ENCODE results near the gene HEBP1.
A peak's percentile ranks its signal among the peaks of the same experiment; 100 is the strongest.

The HEBP1 gene

DNA sequence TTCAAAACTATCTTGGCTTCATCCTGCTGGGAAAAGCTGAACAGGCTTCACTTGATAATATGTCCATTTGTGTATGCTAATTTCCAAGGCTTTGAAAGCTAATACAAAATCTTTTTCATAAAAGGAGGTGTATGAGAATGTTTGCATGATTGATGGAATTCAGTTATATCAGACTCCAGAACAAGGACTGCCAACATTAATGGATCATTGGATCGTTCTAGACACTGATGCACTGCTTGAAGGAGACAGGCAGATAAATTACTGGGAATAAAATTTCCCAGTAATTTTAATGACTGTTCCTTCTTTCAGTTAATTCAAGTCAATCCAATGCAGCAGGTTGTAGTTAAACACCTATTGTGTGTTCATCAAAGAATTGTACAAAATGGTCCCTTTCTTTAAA is 48.6 kb downstream of the HEBP1 start:
- DNase-seq (ENCODE audit: low spot score), result no peak

DNA sequence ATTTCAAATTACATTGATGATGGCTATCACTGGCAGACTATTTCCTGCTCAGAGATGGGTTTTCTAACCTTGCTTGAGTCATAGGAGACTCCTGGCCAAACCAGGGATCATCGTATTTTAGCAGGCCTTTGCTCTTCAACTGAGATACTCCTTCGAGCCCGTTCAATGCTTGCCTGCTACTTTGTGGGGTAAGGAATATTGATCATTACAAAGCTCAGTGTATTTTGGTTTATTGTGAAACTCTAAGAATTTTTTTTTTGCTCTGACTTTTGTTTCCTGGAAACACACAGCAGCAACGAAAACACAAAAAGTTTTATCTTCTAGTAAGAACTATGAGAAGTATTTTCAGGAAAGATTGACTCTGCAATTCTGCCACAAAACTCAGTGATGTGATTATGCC is 52.2 kb downstream of the HEBP1 start:
- no peak for DNase-seq (ENCODE audit: low spot score)

DNA sequence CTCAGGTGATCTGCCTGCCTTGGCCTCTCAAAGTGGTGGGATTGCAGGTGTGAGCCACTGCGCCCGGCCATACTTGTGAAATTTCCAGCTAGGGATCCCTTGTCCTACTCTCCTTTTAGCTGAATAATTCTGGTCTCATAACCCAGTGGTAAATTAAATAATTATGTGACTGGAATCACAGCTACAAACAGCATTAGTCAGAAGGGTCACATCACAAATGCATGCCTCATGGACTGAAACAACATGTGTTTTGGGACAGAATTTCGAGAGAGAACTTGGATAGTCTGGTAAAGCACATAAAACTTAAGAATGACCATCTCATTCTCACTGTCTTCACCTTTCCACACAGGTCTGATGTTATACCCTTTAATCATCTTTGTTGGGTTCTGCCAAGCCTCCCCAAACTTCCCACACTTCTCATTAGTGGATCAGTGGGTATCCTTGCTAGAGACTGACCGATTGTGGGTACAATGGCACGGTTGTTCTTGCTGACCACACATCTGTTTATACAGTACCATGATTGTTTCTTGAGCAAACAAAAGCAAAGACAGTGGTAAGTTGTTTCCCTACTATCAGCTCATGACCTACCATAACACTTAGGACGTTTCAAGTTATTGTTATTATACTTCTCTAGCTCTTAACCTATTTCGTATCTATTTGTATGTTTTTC is 53.2 kb downstream of the HEBP1 start:
- DNase-seq (ENCODE audit: low spot score), result peak; percentile 58

DNA sequence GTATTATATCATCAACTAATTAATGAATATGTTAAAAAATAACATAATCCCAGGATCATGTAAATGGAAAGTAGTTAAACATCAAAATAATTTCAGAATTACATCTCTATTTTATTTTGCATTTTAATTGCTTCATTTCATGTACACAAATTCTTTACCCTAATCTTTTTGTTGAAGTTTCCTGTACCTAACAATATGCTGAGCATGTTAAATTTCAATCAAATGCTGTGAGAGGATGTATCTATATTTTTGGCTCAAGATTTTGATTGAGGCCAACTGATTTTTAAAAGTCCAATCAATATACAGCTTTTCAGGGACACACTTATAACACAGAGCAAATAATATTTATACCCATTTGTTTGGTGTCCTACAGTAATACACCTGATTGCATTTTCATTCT is 54.5 kb downstream of the HEBP1 start:
- no peak for DNase-seq (ENCODE audit: low spot score)

DNA sequence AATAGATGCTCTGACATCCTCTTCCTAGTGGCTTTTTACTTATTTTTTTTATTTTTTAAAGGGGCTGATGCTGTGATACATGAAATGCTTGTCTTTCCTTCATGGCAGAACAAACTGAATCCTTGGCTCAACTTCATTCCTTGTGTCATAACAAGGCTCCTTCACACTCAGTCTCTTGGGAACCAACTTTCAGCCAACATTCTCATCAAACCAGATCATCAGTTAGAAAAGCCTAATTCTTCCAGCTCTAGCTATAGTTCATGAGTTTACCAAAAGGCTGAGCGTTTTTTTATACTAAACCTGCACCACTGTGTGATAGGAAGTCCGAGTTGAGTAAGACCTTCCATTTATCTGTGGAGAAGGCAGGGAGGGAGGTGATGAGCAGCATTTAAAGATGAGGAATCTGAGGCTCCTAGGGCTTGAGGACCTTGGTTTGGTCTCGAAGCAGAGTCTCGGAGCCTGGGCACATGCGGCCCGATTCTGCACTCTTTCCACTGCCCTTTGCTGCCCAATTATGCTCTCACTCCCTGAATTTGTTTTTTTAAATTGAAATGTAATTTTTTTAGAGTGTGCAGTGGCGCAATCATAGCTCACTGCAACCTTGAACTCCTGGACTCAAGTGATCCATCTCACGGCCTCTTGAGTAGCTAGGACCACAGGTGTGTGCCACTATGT is 56.3 kb downstream of the HEBP1 start:
- DNase-seq (ENCODE audit: low spot score), result no peak

DNA sequence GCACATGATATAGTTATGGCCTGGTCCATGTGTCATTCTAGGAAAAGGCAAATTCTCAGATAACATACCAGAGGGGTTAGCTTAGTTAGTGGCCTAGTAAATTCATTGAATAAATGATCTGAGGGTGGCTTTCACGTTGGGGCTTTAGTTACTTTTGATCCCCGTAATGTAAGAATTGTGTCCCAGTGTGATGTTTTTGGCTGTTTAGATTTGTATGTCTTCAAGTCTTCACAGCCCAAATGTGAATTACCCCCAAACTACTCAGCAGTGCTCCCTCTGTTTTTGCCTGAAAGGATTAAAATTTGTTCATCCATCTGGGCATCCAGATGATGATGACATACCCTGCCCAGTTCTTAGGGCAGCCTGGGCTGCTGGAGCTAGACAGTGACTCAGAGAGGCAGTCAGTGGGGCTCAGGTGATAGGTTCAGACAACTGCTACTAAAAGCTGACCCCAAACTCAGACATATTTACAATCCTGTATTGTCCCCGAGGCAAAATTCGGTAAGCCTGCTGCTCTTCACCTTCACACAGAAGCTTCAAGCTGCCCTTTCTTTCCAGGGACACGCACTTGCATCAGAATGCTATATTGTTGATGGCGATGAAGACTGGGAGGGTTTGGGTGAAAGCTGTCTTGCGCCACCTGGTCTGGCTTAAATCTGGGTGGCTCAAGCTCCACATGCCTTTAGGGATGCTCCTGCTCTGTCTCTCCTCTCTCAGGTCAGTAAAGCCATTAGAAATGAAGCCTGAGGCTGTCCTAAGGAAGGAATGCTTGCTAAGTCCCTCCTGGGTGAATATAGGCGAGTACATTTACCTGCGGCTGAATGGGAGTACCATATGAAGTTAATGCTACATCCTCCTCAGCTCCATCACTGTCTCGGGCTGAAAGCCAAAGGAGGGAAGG is 58.4 kb downstream of the HEBP1 start:
- no peak for DNase-seq (ENCODE audit: low spot score)

DNA sequence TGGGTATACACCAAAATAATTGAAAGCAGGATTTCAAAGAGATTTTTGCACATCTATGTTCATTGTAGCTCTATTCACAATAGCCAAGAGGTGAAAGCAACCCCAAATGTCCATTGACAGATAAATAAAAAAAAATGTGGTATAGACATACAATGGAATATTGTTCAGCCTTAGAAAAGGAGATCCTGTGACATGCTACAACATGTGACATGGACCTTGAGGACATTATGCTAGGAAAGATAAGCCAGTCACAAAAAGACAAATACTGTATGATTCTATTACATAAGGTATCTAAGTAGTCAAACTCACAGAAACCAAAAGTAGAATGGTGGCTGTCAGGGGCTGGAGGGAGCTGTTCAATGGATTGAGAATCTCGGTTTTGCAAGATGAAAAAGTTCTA is 60.2 kb downstream of the HEBP1 start:
- DNase-seq (ENCODE audit: low spot score), result no peak

DNA sequence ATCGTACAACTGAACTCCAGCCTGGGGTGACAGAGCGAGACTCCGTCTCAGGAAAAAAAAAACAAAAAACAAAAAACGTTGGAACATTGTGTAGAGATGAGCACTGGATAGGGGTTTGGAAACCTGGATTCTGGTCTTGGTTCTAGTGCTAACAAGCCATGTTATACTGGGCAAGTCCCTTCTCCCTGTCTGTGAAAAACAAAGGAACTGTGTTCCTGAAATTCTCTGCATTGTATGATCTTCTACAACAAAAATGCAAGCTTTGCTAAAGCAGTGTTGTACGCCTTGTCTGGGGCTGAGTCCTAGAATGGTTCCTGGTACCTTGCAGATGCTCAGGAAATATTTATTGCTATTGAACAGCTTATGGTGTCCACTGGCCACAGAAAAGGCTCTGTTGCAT is 61.5 kb downstream of the HEBP1 start:
- DNase-seq (ENCODE audit: low spot score), result no peak

DNA sequence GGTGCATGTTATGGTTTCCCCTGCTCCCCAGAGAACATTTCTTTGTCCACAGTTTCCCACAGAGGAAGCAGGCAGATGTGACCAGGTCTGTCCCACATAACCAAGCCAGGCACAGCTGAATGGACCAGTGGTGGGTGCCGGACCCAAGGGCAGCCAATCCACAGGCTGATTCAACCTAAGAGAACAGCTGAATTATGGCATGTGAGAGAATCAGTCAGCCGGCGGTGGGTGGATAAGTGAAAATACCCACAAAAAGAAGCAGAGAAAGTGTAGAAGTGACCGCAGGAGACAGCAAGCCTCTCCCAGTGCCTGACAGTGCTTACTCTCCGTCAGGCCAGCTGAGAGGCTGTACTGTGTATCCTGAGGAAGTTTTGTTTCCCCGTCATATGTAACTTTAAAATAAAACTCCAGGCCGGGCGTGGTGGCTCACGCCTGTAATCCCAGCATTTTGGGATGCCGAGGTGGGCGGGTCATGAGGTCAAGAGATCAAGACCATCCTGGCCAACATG is 63.0 kb downstream of the HEBP1 start:
- DNase-seq (ENCODE audit: low spot score), result no peak

DNA sequence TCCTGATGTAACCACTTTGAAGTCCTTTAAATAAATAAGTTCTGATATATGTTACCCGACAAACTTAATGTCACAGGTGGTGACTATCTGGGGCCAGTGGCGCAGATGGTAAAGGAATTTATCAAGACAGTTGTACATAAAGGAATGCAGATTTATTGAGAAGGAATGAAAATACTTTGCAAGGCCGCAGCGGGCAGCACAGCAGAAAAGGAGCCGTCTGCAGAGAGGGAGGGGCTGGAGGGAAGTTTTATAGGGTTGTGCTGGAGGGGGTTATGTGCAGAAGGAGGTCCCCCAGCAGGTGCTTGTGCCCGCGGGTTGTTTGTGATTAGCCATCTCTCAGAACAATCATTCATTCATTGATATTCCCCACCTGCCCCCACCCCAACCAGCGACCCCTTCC is 65.5 kb downstream of the HEBP1 start:
- no peak for DNase-seq (ENCODE audit: low spot score)

DNA sequence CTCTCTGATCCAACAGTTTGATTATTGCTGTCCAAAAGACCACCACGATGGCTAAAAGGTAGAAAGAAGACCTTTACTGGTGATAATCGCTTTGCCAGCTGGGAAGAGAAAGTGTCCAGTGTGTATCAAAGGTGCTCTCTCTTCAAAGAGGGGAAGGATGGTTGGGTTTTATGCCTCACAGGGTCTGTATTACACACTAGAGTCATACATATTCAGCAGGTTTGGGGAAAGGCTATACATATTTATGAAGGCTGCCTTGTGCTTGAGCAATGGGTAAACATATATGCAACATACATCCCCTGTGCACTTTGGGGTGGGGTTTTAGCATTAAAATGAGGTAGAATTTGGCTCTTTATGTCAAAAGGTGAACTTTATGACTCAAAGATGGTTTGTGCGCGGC is 66.3 kb downstream of the HEBP1 start:
- DNase-seq (ENCODE audit: low spot score), result no peak

DNA sequence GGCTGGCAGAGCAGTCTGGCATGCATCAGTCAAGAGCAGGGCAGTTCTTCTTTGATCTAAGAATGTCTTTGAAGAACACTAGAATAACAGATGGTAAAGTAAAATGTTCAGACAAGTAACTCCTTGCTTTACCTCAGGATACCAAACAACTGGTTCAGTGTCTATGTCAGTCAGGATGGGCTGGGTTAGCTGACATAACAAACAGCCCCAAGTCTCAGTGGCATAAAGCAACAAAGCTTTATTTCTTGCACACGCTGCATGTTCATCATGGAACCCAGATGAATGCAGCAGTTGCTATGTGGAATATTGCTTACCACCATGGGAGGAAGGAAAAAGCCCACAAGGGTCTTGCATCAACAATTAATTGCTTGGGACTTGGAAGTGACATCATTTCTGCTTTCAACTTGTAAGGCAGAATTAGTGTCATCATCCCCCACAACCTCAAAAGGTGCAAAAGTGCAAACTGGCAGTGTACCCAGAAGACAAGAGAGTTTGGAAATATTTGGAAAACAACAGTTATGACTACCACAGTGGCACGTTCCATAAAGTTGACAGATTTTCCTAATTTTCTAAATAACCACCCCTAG is 69.3 kb downstream of the HEBP1 start:
- no peak for DNase-seq (ENCODE audit: low spot score)

DNA sequence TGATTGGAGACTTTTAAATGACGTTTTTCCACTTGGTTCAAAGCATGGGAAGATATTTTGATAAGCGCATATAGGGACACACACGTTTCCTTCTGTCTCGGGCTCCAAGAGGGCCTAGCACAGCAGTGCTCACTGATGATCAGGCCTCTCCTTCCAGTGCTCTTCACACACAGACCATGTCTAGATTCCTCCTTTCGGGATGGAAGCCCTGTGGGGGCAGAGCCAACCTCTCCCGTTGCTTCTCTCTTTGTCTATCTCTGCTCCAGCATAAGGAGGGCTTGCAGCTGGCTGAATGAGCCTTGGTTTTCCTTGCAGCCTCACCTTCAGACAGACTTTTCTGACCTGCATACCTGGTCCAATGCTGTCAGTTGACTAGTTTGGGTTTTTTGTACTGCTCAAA is 70.4 kb downstream of the HEBP1 start:
- DNase-seq (ENCODE audit: low spot score), result no peak

DNA sequence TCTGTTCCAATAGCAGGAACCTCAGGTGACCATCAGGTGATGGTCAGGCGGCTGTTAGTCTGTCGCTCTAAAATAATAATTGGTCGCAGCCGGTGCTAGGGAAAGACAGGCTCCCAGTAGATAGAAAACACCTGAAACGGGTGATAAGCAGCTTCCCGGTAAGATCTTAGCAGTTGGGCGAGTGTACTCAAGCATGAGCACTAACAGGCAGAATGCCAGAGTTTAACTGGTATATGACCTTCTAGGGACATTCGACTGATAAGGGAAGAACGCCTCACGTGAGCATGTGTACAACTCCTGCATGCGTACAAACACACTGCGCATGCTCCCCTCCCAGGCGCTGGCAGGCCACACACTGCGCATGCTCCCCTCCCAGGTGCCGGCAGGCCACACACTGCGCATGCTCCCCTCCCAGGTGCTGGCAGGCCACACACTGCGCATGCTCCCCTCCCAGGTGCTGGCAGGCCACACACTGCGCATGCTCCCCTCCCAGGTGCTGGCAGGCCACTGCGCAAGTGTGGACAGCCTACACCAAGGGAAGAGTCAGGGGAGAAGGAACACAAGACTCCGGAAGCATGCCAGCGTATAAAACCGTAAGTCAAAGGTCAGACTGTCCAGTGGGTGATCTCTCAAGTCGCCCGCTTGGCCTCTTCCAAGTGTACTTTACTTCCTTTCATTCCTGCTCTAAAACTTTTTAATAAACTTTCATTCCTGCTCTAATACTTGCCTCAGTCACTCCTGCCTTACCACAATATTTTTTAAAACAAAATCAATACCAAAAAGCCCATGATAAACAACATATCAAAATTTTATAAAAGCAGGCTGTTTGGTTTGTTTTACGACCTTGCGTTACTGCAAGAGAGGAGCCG is 72.6 kb downstream of the HEBP1 start:
- peak; percentile 80 for DNase-seq (ENCODE audit: low spot score)

DNA sequence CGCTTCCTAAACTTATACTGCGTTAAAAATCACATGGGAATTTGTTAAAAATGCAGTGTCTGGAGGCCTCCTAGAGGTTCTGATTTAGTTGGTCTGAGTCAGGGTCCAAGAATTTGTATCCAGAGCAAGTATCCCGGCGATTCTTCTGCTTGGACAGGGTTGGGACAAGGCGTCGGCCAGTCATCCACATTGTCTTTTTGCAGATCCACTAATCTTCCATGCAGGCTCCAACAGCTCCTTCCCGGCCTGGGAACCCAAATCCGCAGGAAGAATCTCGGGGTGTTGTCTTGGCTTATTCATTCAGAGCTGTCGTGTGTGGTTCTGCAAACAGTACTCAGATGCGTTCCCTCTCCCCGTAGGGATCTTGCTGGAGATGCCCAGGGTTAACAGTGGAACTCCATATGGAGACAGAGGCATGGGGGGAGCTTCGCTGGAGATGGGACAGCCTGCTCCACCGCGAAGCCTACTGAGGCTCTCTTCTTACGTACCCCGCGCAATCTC is 73.4 kb downstream of the HEBP1 start:
- DNase-seq (ENCODE audit: low spot score), result no peak

DNA sequence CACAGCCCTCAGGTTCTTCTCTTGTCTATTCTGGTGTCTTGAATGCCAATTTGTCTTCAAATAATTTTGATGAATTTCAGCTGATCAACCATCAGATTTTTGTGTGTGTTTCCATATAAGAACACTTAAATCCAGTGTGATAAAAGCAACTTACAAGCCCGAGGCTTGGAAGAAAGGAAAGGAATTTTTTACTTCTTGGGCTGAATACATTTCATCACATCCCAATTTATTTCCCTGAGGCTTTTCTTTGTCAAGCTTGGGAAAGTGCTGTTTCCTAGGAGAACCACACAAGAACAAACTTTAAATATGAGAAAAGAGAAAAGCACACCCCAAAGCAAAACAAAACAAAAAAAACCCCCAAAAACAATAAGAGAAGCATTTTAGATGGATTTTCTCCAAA is 74.7 kb downstream of the HEBP1 start:
- DNase-seq (ENCODE audit: low spot score), result no peak

Data from HuH-7 (cell line).